Adrenal gland (tissue), 5 donors: ENCODE data around the gene A3GALT2.

Source experiments
- CTCF ChIP-seq, 6 experiments: fragments of 450-650 bp in 4 of 6; fragments of 200-600 bp in 2 of 6; sonication (generic) in 1 of 6; IDR thresholded peaks; 1 replicate in 5 of 6; 2 replicates in 1 of 6; pipeline versions ENCODE4 v1.5.1 to v1.8.0; 2016 to 2021; ENCODE audit warnings: antibody characterized with exemption in 6 of 6, mild to moderate bottlenecking in 2 of 6, moderate library complexity in 1 of 6
- POLR2A ChIP-seq, 2 donors: fragments of 450-650 bp; IDR thresholded peaks; one replicate each; pipeline ENCODE4 v1.6.1; 2017; ENCODE audit warnings: antibody characterized with exemption in 2 of 2, mild to moderate bottlenecking in 2 of 2, moderate library complexity in 1 of 2
- donor health status: DM: no; HTN: no; CAD: no.

- TF ChIP-seq CTCF (IDR thresholded peaks at IDR 0.05) (no peak), POLR2A (IDR thresholded peaks at IDR 0.05) (peak; percentile 81 to 86)
These were observed 26.2 kb upstream of the A3GALT2 start for GRCh38 chr1:33346927-33347649.
